ENCODE results near the gene ERG. TPM values are rescaled to one million over a fixed set of nuclear protein-coding genes. Genes with fewer than 3 reads are reported as not detected.

The ERG gene
- total and polyA plus RNA-seq, 2 donors (not counting 1 experiment from before 2014, with no cell fraction given): under 0.01 TPM; not detected in 1

GRCh38 chr21:38474124-38474523, 24.2 kb downstream of the ERG start:
- H3K27me3 ChIP-seq (ENCODE audit: control insufficient read depth, insufficient read depth, low read length): no peaks in the 10 kb centered on the region
- no peaks in the 10 kb centered on the region for H3K4me1 ChIP-seq (ENCODE audit: control insufficient read depth, extremely low read depth, insufficient read depth, low read length)
- DNase-seq (ENCODE audit: low read depth in 2 of 2): no peak
- H3K36me3 ChIP-seq (ENCODE audit: control insufficient read depth, insufficient read depth, low read length): no peaks in the 10 kb centered on the region
- no peaks in the 10 kb centered on the region for H3K79me2 ChIP-seq (ENCODE audit: control insufficient read depth, insufficient read depth, low read length)
- H4K20me1 ChIP-seq (ENCODE audit: control insufficient read depth, extremely low read depth, insufficient read depth, low read length): no peaks in the 10 kb centered on the region
- H3K4me2 ChIP-seq (ENCODE audit: extremely low read depth, insufficient read depth, low read length): no peak overlapping the region
- no peak overlapping the region for H3K27ac ChIP-seq (ENCODE audit: insufficient read depth, low read length)
- H3K9ac ChIP-seq (ENCODE audit: insufficient read depth, low read length): no peak overlapping the region
- H2AFZ ChIP-seq (ENCODE audit: low read length): no peak overlapping the region
- TF ChIP-seq CTCF (conservative IDR thresholded peaks at IDR 0.05 in 1 of 2, IDR thresholded peaks at IDR 0.05 in 1 of 2; ENCODE audit: low read depth in 1 of 2, low read length in 2 of 2): no peak
- H3K9me3 ChIP-seq (ENCODE audit: control insufficient read depth, insufficient read depth, low read depth, low read length): no peaks in the 10 kb centered on the region
- H3K4me3 ChIP-seq (replicated peaks in 1 of 4; ENCODE audit: control extremely low read depth in 1 of 4, insufficient read depth in 1 of 4, low read depth in 3 of 4, low read length in 4 of 4): no peak overlapping the region

GRCh38 chr21:38472412-38473108, 25.7 kb downstream of the ERG start:
- Histone ChIP-seq H3K4me1 (ENCODE audit: control insufficient read depth, extremely low read depth, insufficient read depth, low read length) (no peaks in the 10 kb centered on the region), H3K4me3 (replicated peaks in 1 of 4; ENCODE audit: control extremely low read depth in 1 of 4, insufficient read depth in 1 of 4, low read depth in 3 of 4, low read length in 4 of 4) (no peak overlapping the region), H3K9ac (ENCODE audit: insufficient read depth, low read length) (no peak overlapping the region), H3K27ac (ENCODE audit: insufficient read depth, low read length) (no peak overlapping the region), H3K27me3 (ENCODE audit: control insufficient read depth, insufficient read depth, low read length) (no peaks in the 10 kb centered on the region), H3K4me2 (ENCODE audit: extremely low read depth, insufficient read depth, low read length) (no peak overlapping the region), H3K9me3 (ENCODE audit: control insufficient read depth, insufficient read depth, low read depth, low read length) (no peaks in the 10 kb centered on the region), H3K36me3 (ENCODE audit: control insufficient read depth, insufficient read depth, low read length) (no peaks in the 10 kb centered on the region), H3K79me2 (ENCODE audit: control insufficient read depth, insufficient read depth, low read length) (no peaks in the 10 kb centered on the region), H4K20me1 (ENCODE audit: control insufficient read depth, extremely low read depth, insufficient read depth, low read length) (no peaks in the 10 kb centered on the region), H2AFZ (ENCODE audit: low read length) (no peak overlapping the region)
- no peak for DNase-seq (ENCODE audit: low read depth in 2 of 2)
- TF ChIP-seq CTCF (conservative IDR thresholded peaks at IDR 0.05 in 1 of 2, IDR thresholded peaks at IDR 0.05 in 1 of 2; ENCODE audit: low read depth in 1 of 2, low read length in 2 of 2): no peak
- no peak for TF ChIP-seq EZH2 (IDR thresholded peaks at IDR 0.05; ENCODE audit: low read length, missing control alignments)

- TF ChIP-seq EZH2 (IDR thresholded peaks at IDR 0.05; ENCODE audit: low read length, missing control alignments) (no peak), CTCF (conservative IDR thresholded peaks at IDR 0.05 in 1 of 2, IDR thresholded peaks at IDR 0.05 in 1 of 2; ENCODE audit: low read depth in 1 of 2, low read length in 2 of 2) (no peak)
- Histone ChIP-seq H3K4me2 (ENCODE audit: extremely low read depth, insufficient read depth, low read length) (no peak overlapping the region), H3K4me3 (replicated peaks in 1 of 4; ENCODE audit: control extremely low read depth in 1 of 4, insufficient read depth in 1 of 4, low read depth in 3 of 4, low read length in 4 of 4) (no peak overlapping the region), H3K4me1 (ENCODE audit: control insufficient read depth, extremely low read depth, insufficient read depth, low read length) (no peaks in the 10 kb centered on the region), H3K9me3 (ENCODE audit: control insufficient read depth, insufficient read depth, low read depth, low read length) (no peaks in the 10 kb centered on the region), H3K79me2 (ENCODE audit: control insufficient read depth, insufficient read depth, low read length) (no peaks in the 10 kb centered on the region), H3K36me3 (ENCODE audit: control insufficient read depth, insufficient read depth, low read length) (no peaks in the 10 kb centered on the region), H3K27me3 (ENCODE audit: control insufficient read depth, insufficient read depth, low read length) (no peaks in the 10 kb centered on the region), H3K27ac (ENCODE audit: insufficient read depth, low read length) (no peak overlapping the region), H4K20me1 (ENCODE audit: control insufficient read depth, extremely low read depth, insufficient read depth, low read length) (no peaks in the 10 kb centered on the region), H2AFZ (ENCODE audit: low read length) (no peak overlapping the region), H3K9ac (ENCODE audit: insufficient read depth, low read length) (no peak overlapping the region)
- no peak for DNase-seq (ENCODE audit: low read depth in 2 of 2)
Observed at GRCh38 chr21:38471766-38472165, 26.5 kb downstream of the ERG start.

Measured in fibroblast of lung (primary cell).